Epithelial cell of esophagus (primary cell): Measurements from ENCODE around the gene TRAPPC12.

Experiments used
- DNase-seq: peaks from one replicate; pipeline ENCODE4 v3.0.0; 2010; ENCODE audit warnings: low read depth
- H3K4me3 ChIP-seq: 2 replicates; pipeline ENCODE4 v1.5.1; 2011; ENCODE audit warnings: mild to moderate bottlenecking, low read length, control low read depth
- TF ChIP-seq, protein P1 (sequence below): IDR thresholded peaks from 2 replicates; pipeline ENCODE4 v1.5.1; 2011; ENCODE audit warnings: low read depth, mild to moderate bottlenecking, low read length, control low read depth, inconsistent platforms; ENCODE audit not compliant: insufficient read depth; ENCODE audit errors: missing control alignments

The TRAPPC12 gene

DNA sequence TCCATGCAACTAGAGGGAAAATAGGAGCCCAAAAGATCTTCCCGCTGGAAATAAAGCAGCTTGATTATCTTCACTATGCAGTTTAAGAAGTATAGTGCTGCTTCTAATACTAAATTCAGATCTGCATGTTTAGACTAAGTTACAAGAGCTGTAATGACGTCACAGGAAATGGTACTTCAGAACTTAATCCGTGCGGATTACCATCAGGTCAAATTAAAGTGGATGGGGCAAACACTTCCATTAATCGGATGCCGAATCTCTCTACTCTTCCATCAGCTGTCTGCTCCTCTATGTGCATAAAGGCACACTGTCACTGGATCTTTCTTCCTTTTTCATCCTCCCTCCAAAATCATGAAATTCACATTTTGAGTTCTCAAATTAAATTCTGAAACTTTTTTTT, 52.6 kb downstream of the TRAPPC12 start:
- DNase-seq = no peak
- no peak overlapping the region for H3K4me3 ChIP-seq
- TF ChIP-seq, protein P1, sequence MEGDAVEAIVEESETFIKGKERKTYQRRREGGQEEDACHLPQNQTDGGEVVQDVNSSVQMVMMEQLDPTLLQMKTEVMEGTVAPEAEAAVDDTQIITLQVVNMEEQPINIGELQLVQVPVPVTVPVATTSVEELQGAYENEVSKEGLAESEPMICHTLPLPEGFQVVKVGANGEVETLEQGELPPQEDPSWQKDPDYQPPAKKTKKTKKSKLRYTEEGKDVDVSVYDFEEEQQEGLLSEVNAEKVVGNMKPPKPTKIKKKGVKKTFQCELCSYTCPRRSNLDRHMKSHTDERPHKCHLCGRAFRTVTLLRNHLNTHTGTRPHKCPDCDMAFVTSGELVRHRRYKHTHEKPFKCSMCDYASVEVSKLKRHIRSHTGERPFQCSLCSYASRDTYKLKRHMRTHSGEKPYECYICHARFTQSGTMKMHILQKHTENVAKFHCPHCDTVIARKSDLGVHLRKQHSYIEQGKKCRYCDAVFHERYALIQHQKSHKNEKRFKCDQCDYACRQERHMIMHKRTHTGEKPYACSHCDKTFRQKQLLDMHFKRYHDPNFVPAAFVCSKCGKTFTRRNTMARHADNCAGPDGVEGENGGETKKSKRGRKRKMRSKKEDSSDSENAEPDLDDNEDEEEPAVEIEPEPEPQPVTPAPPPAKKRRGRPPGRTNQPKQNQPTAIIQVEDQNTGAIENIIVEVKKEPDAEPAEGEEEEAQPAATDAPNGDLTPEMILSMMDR = no peak

DNA sequence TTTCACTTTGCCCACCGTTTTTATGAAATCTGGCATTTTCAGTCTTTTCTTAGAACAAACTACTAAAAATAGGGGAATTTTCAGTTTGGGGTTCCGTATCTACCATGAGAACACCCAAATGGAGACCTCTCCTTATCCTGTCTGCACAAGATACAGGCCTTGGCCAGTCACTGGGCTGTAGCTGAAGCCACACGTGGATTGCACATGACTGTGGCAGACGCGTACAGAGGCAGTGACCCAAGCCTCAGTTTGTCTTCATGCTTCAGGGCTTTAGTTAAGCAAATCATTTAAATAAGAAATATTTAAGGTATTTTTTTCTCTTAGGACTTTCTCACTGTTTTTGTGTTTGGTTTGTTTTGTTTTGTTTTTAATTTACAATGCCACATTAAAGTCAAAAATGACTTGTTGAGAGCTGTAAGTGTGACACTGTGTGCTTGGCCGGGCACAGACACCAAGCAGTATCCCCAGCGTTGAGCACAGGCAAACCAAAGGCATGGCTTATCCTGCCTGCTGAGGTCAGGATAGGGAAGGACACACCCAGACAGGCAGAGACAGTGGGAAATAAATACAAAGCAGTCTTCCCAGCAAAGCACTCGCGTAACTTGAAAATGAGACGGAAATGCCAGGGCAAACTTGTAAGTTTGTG, 53.3 kb downstream of the TRAPPC12 start:
- no peak overlapping the region for H3K4me3 ChIP-seq
- TF ChIP-seq, protein P1 = no peak

DNA sequence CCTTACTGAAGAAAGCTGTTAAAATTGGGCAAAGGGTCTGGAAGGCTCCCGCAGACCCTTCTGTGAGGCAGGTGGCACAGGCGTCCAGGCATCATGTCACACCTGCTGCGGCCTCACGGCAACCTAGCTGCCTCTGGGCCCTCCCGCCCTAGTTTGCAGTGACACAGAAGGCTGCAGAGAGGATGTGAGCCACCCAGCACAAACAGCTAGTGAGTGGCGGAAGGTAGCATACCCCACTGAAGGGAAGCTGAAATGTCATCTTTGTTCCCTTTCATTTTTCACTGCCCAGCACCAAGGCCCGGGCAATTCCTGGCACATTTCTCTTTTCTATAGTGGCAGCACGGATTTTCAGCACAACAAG, 53.8 kb downstream of the TRAPPC12 start:
- H3K4me3 ChIP-seq = no peak overlapping the region
- TF ChIP-seq, protein P1 = no peak
- DNase-seq = no peak

More for the DNA sequence above, 53.3 kb downstream of the TRAPPC12 start:
- DNase-seq = no peak

DNA sequence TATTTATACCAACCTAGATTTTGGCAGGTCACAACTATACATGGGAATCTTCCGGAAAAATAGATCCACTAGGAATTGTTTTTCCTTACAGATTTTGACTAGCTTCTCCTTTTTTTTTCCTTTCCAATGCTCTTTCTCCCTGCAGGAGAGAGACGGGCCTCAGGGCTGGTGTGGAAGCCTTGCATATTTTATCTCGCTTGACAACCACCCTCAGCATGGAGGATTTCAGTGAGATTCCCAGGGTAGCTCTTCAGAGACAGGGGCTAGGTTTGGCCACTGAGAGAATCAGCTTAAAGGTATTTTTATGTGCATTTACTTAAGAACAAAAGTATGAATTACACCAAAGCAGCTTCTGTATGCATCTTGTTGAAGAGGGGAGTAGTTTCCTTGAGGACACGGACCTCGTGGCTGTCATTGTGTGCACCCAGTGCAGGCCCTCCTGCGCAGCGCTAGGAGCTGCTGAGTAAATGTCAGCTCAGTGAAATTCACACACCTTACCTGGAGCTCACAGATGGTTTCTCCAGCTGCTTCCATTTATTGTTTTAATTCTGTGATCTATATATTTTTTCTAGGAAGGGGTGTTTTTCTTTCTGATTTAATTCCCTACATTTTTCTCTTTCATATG, 54.4 kb downstream of the TRAPPC12 start:
- no peak for DNase-seq
- TF ChIP-seq, protein P1 = no peak
- no peak overlapping the region for H3K4me3 ChIP-seq

DNA sequence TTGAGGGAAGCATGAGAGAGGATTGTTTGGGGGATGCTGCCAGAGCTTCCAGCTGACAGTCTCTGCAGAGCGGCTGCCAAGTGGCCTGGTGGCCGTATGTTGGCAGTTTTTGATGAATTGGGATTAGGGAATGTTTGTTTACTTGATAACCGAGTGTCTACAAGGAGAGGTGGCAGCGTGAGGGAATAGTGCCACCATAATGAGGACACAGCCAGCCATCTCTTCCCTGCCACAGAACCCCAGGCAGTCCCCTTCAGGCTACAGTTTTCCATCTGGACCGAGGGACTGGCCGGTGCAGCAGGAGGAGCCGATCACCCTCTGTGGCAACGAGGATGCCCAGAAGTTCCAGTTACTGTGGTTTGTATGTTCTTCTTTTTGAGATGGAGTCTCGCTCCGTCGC, 55.2 kb downstream of the TRAPPC12 start:
- TF ChIP-seq, protein P1 = no peak
- no peak overlapping the region for H3K4me3 ChIP-seq

DNA sequence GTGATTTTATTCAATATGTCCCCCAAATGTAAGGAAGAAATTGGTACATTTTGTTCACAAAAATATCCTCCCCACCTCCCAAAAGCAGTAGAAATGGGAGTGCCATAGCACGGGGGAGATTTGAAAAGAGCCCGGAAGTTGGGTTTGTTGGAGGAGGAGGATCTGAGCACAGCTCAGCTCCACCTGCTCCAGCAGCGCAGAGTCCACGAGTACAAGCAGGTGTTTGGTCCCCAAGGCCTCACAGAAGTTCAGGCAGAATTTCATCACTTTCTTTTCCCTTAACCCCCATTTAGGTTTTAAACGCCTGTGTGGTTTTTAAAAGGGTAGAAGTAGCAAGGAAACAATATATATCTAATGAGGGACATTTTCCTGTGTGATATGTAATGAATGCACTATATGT, 56.0 kb downstream of the TRAPPC12 start:
- H3K4me3 ChIP-seq = no peak overlapping the region
- DNase-seq = no peak
- TF ChIP-seq, protein P1 = no peak

More for the DNA sequence above, 55.2 kb downstream of the TRAPPC12 start:
- DNase-seq = no peak

DNA sequence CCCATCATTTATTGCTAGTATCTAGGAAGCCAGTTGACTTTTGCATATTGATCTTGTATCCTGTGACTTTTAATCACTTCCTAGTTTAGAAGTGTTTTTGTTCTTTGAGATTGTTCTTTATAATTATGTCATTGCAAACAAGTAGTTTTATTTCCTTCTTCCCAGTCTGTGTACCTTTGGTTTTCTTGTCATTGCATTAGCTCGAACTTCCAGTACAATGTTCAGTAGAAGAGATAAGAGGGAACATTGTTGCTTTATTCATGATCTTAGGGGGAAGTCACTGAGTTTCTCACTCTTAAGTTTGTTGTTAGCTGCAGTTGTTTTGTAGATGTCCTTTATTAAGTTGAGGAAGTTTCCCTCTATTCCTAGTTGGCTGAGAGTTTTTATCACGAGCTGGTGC, 61.0 kb downstream of the TRAPPC12 start:
- TF ChIP-seq, protein P1 = no peak
- no peak overlapping the region for H3K4me3 ChIP-seq
- DNase-seq = no peak
